ENCODE measurements around the gene MAPK8IP1. TPM values are rescaled to one million over a fixed set of nuclear protein-coding genes. Genes with fewer than 3 reads are reported as not detected.

Gene MAPK8IP1
- total RNA-seq, 1 donor from 2014 or later = 3.7 TPM

DNA sequence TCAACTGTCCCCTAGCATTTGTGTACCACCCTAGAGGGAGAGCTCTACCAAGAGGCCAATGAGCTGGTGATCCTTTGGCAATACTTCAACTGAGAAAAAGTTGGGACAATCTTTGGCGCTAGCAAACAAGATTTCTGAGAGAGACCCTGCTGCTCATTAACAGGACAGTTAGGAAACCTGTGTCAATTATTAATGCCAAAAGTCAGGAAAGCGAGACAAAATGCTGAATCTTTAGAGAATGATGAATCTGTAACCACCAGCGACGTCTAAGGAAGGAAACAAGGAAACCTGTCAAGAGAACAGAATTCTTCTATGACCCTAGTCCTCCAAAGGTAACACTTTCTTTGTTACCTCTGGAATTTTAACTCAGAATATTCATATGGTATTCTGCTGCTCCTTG is 56.9 kb downstream of the MAPK8IP1 start:
- Mint-ChIP-seq H3K36me3 (peaks cover 23% of the 10 kb centered on the region), H3K9me3 (no peaks in the 10 kb centered on the region), H3K4me3 (no peak overlapping the region), H3K27me3 (ENCODE audit: insufficient read depth, low read depth) (no peaks in the 10 kb centered on the region), H3K27ac (no peak overlapping the region), H3K4me1 (no peaks in the 10 kb centered on the region)
- TF ChIP-seq, protein P1, sequence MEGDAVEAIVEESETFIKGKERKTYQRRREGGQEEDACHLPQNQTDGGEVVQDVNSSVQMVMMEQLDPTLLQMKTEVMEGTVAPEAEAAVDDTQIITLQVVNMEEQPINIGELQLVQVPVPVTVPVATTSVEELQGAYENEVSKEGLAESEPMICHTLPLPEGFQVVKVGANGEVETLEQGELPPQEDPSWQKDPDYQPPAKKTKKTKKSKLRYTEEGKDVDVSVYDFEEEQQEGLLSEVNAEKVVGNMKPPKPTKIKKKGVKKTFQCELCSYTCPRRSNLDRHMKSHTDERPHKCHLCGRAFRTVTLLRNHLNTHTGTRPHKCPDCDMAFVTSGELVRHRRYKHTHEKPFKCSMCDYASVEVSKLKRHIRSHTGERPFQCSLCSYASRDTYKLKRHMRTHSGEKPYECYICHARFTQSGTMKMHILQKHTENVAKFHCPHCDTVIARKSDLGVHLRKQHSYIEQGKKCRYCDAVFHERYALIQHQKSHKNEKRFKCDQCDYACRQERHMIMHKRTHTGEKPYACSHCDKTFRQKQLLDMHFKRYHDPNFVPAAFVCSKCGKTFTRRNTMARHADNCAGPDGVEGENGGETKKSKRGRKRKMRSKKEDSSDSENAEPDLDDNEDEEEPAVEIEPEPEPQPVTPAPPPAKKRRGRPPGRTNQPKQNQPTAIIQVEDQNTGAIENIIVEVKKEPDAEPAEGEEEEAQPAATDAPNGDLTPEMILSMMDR (IDR thresholded peaks at IDR 0.05) = no peak
- TF ChIP-seq EZH2phosphoT487 (IDR thresholded peaks at IDR 0.05) = no peak
- TF ChIP-seq EZH2 (IDR thresholded peaks at IDR 0.05) = no peak
- H4K20me1 ChIP-seq (ENCODE audit: low read depth) = peaks cover 6% of the 10 kb centered on the region
- no peaks in the 10 kb centered on the region for H3K36me3 ChIP-seq
- H3K27ac ChIP-seq = no peak overlapping the region
- no peak overlapping the region for H3K9ac ChIP-seq
- H3K4me2 ChIP-seq = no peak overlapping the region
- no peaks in the 10 kb centered on the region for H3K9me3 ChIP-seq (ENCODE audit: low read depth)
- H3F3A ChIP-seq (ENCODE audit: low read depth) = no peaks in the 10 kb centered on the region
- H3K4me1 ChIP-seq = no peaks in the 10 kb centered on the region
- H3K4me3 ChIP-seq = no peak overlapping the region
- no peaks in the 10 kb centered on the region for H3K27me3 ChIP-seq
- no peaks in the 10 kb centered on the region for H3K79me2 ChIP-seq (ENCODE audit: low read depth)
- no peak for DNase-seq (ENCODE audit: low spot score)
- no peak overlapping the region for H2AFZ ChIP-seq (replicated peaks)

DNA sequence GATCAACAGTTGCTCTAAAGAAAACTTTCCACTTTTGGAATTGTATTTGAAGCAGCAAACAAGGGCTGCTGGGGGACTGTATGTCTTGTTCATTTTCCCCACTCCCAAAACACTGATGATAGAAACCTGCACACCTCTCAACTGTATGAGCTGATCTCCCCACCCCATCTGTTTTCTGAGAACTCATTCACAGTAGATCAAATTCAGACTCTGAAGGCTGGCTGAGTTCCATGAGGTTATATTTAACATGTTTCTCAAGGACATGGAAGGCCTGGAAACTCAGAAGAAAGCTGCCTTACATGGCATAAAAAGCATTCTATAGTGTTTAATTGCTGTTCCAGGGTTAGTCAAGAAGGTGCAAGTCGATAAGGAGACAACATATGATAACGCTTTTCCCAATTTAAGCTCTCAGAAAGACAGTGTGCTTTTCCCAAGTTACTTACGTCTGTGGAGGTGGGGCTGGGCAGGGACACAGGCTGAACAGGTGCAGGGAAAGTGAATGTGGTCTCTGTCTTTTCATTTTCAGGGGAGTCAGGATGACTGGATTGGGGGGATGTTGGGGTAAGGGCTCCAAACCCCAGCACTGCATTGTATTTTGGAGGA is 60.0 kb downstream of the MAPK8IP1 start:
- Histone ChIP-seq H3K9ac (no peak overlapping the region), H3K9me3 (ENCODE audit: low read depth) (no peaks in the 10 kb centered on the region), H3K4me2 (no peak overlapping the region), H3K4me1 (no peaks in the 10 kb centered on the region), H3F3A (ENCODE audit: low read depth) (no peaks in the 10 kb centered on the region), H3K27ac (no peak overlapping the region), H4K20me1 (ENCODE audit: low read depth) (no peaks in the 10 kb centered on the region), H3K79me2 (ENCODE audit: low read depth) (no peaks in the 10 kb centered on the region), H3K27me3 (no peaks in the 10 kb centered on the region), H3K4me3 (no peak overlapping the region), H2AFZ (replicated peaks) (no peak overlapping the region), H3K36me3 (no peaks in the 10 kb centered on the region)
- no peak for DNase-seq (ENCODE audit: low spot score)
- Mint-ChIP-seq H3K36me3 (peaks cover 25% of the 10 kb centered on the region), H3K4me1 (peaks cover 2% of the 10 kb centered on the region), H3K27ac (no peak overlapping the region), H3K27me3 (ENCODE audit: insufficient read depth, low read depth) (no peaks in the 10 kb centered on the region), H3K9me3 (no peaks in the 10 kb centered on the region), H3K4me3 (no peak overlapping the region)
- TF ChIP-seq, protein P1 (IDR thresholded peaks at IDR 0.05) = no peak
- no peak for TF ChIP-seq EZH2phosphoT487 (IDR thresholded peaks at IDR 0.05)

DNA sequence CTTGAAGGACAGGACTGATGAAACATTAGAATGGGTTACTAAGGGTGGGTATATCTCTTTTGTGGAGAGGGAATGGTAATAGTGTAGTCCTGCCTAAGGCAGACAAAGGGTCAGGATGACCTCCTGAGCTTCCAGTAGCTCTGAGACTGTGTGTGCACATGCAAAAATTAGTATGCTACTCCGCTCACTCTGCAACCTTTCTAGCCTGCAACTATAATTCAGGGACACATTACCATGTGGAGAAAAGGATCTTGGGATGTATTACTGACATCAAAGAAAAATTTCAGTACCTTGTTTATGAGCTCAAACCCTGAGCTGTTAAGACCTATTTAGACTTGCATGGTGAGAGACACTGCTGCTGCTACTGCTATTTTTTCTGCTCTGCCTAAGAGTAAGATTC is 62.4 kb downstream of the MAPK8IP1 start:
- Histone ChIP-seq H2AFZ (replicated peaks) (no peak overlapping the region), H3K9me3 (ENCODE audit: low read depth) (no peaks in the 10 kb centered on the region), H4K20me1 (ENCODE audit: low read depth) (no peaks in the 10 kb centered on the region), H3K4me2 (no peak overlapping the region), H3K36me3 (peaks cover 3% of the 10 kb centered on the region), H3K27ac (no peak overlapping the region), H3K4me3 (no peak overlapping the region), H3K4me1 (no peaks in the 10 kb centered on the region), H3K9ac (no peak overlapping the region), H3K79me2 (ENCODE audit: low read depth) (no peaks in the 10 kb centered on the region), H3K27me3 (no peaks in the 10 kb centered on the region), H3F3A (ENCODE audit: low read depth) (no peaks in the 10 kb centered on the region)
- Mint-ChIP-seq H3K36me3 (peaks cover 22% of the 10 kb centered on the region), H3K4me1 (peaks cover 2% of the 10 kb centered on the region), H3K27ac (no peak overlapping the region), H3K27me3 (ENCODE audit: insufficient read depth, low read depth) (no peaks in the 10 kb centered on the region), H3K9me3 (no peaks in the 10 kb centered on the region), H3K4me3 (no peak overlapping the region)
- TF ChIP-seq, protein P1 (IDR thresholded peaks at IDR 0.05) = no peak
- TF ChIP-seq EZH2phosphoT487 (IDR thresholded peaks at IDR 0.05) = no peak
- no peak for TF ChIP-seq EZH2 (IDR thresholded peaks at IDR 0.05)
- DNase-seq (ENCODE audit: low spot score) = no peak

Data from neural progenitor cell (in vitro differentiated cells).